Measurements from ENCODE around the gene ENDOG.
"Not testable (repeated sequence)": the region's sequence is repeated elsewhere in the genome, so short reads cannot be mapped to it uniquely, and the experiment has no call there.

ENDOG gene

DNA sequence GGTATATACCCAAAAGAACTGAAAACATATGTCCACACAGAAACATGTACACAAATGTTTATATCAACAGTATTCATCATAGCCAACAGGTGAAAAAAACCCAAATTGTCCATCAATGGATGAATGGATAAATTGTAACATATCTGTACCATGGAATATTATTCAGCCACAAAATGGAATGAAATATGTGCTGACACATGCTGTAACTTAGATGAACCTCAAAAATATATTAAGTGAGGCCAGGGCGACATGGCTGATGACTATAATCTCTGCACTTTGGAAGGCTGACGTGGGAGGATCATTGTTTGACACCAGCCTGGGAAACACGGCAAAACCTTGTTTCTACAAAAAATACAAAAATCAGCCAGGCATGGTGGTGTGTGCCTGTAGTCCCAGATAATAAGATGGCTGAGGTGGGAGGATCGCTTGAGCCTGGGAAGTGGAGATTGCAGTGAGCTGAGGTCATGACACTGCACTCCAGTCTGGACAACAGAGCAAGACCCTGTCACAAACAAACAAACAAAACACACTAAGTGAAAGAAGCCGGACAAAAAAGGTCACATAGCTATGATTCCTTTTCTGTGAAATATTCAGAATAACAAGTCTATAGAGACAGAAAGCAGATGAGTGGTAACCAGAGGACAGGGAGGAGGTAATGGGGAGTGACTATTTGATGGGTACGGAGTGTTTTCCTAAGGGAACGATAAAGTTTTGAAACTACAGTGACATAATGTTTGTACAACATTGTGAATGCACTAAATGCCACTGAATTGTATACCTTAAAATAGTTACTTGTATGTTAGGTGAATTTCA lies 52.0 kb downstream of the ENDOG start:
- DNase-seq: no peak

GRCh38 chr9:128870941-128871265 lies 52.6 kb downstream of the ENDOG start:
- not testable (repeated sequence) for DNase-seq

All from NCI-H1930 (cell line).